Liver (tissue), 9 donors: ENCODE data around the gene SH3PXD2A. TPM values are rescaled to one million over a fixed set of nuclear protein-coding genes. Genes with fewer than 3 reads are reported as not detected.

Experiments
- DNase-seq: peaks from one replicate; pipeline ENCODE4 v3.0.0-alpha.2; 2017; ENCODE audit warnings: low spot score
- H3K27ac ChIP-seq, 2 donors: one replicate each; pipeline ENCODE4 v1.7.0; 2013; ENCODE audit warnings: inconsistent platforms in 2 of 2, low read length in 2 of 2, control low read depth in 1 of 2, low read depth in 1 of 2, mild to moderate bottlenecking in 1 of 2
- H3K27me3 ChIP-seq, 4 donors: one replicate each; pipeline versions ENCODE4 v1.6.1 to v1.7.0; 2013; ENCODE audit warnings: low read length in 3 of 4, inconsistent platforms in 1 of 4, mild to moderate bottlenecking in 1 of 4, moderate library complexity in 1 of 4; ENCODE audit not compliant: control insufficient read depth in 4 of 4, insufficient read depth in 4 of 4
- H3K36me3 ChIP-seq, 4 donors: one replicate each; pipeline versions ENCODE4 v1.6.1 to v1.7.0; 2013; ENCODE audit warnings: low read length in 3 of 4, mild to moderate bottlenecking in 3 of 4, low read depth in 1 of 4, moderate library complexity in 1 of 4; ENCODE audit not compliant: control insufficient read depth in 4 of 4, insufficient read depth in 3 of 4
- H3K4me1 ChIP-seq, 4 donors: one replicate each; pipeline versions ENCODE4 v1.6.1 to v1.7.0; 2013; ENCODE audit warnings: low read length in 3 of 4, mild to moderate bottlenecking in 3 of 4, moderate library complexity in 1 of 4; ENCODE audit not compliant: control insufficient read depth in 4 of 4, insufficient read depth in 4 of 4
- H3K4me3 ChIP-seq, 3 donors: one replicate each; pipeline versions ENCODE4 v1.6.1 to v1.7.0; 2013; ENCODE audit warnings: low read length in 3 of 3, control low read depth in 1 of 3, low read depth in 1 of 3, mild to moderate bottlenecking in 1 of 3
- H3K9ac ChIP-seq, 2 donors: one replicate each; pipeline ENCODE4 v1.7.0; 2013; ENCODE audit warnings: low read length in 2 of 2, mild to moderate bottlenecking in 2 of 2, moderate library complexity in 2 of 2, control low read depth in 1 of 2, low read depth in 1 of 2
- H3K9me3 ChIP-seq, 4 donors: one replicate each; pipeline versions ENCODE4 v1.6.1 to v1.7.0; 2013; ENCODE audit warnings: low read length in 3 of 4; ENCODE audit not compliant: control insufficient read depth in 4 of 4
- EGR1 ChIP-seq, 2 donors: IDR thresholded peaks; 2 replicates each; pipeline ENCODE4 v1.6.1; 2016 to 2018; ENCODE audit warnings: antibody characterized with exemption in 2 of 2, low read depth in 2 of 2
- FOXA1 ChIP-seq: IDR thresholded peaks from 2 replicates; pipeline ENCODE4 v1.6.1; 2016; ENCODE audit warnings: antibody characterized with exemption
- FOXA2 ChIP-seq: IDR thresholded peaks from 2 replicates; pipeline ENCODE4 v1.6.1; 2016; ENCODE audit warnings: antibody characterized with exemption
- HNF4A ChIP-seq, 2 donors: conservative IDR thresholded peaks; 2 replicates each; pipeline ENCODE4 v1.6.1; 2016; ENCODE audit warnings: antibody characterized with exemption in 2 of 2, mild to moderate bottlenecking in 2 of 2
- HNF4G ChIP-seq: IDR thresholded peaks from 2 replicates; pipeline ENCODE4 v1.6.1; 2016; ENCODE audit warnings: antibody characterized with exemption
- JUND ChIP-seq, 2 donors: IDR thresholded peaks; 2 replicates each; pipeline ENCODE4 v1.6.1; 2016; ENCODE audit warnings: antibody characterized with exemption in 2 of 2
- NR2F2 ChIP-seq: IDR thresholded peaks from 2 replicates; pipeline ENCODE4 v1.6.1; 2016; ENCODE audit warnings: antibody characterized with exemption
- RAD21 ChIP-seq, 2 donors: IDR thresholded peaks; 2 replicates each; pipeline ENCODE4 v1.6.1; 2016; ENCODE audit warnings: antibody characterized with exemption in 2 of 2, mild to moderate bottlenecking in 2 of 2
- RXRA ChIP-seq, 2 donors: IDR thresholded peaks; 2 replicates each; pipeline ENCODE4 v1.6.1; 2017 to 2018; ENCODE audit warnings: antibody characterized with exemption in 2 of 2, mild to moderate bottlenecking in 1 of 2
- SP1 ChIP-seq: IDR thresholded peaks from 2 replicates; pipeline ENCODE4 v1.6.1; 2018; ENCODE audit warnings: antibody characterized with exemption, mild to moderate bottlenecking
- TAF1 ChIP-seq: conservative IDR thresholded peaks from 2 replicates; pipeline ENCODE4 v1.6.1; 2016; ENCODE audit warnings: antibody characterized with exemption, mild to moderate bottlenecking
- WGBS: extraction: QIAGEN DNeasy Blood & Tissue Kit; methylation state at CpG from one replicate; pipeline ENCODE4 v1.1.7; 2013; 5-methylcytosine and 5-hydroxymethylcytosine counted together
- polyA plus RNA-seq, 2 donors: library from polyadenylated mRNA; stranded (reverse) in 1 of 2; unstranded in 1 of 2; fragments of 200-250 nt in 1 of 2; fragments of >200 nt in 1 of 2; fragmentation: Nextera tagmentation in 1 of 2; extraction: Ambion mirVana in 1 of 2; gene quantifications; one replicate each; pipeline versions ENCODE4 v1.2.1 to v1.2.3, GENCODE V29; 2013 to 2015
- total RNA-seq, 2 donors: library from RNA; depleted of rRNA; stranded (reverse); fragments of >200 nt; gene quantifications; one replicate each; pipeline ENCODE4 v1.2.3, GENCODE V29; 2014
- TF ChIP-seq, protein P1 (sequence below): IDR thresholded peaks from 2 replicates; pipeline ENCODE4 v1.6.1; 2016; ENCODE audit warnings: antibody characterized with exemption, mild to moderate bottlenecking
- TF ChIP-seq, protein P2 (sequence below): IDR thresholded peaks from 2 replicates; pipeline ENCODE4 v1.6.1; 2016; ENCODE audit warnings: antibody characterized with exemption
- TF ChIP-seq, protein P3 (sequence below): fragments of 150-350 bp; IDR thresholded peaks from 2 replicates; pipeline ENCODE4 v1.5.1; 2017; ENCODE audit warnings: improper control_type of control experiment, low read depth, low read length; ENCODE audit not compliant: missing input control
- donor health status: healthy.
- donor health status: healthy.
- donor health status: healthy.
- donor health status: healthy.
- donor health status: healthy.

SH3PXD2A gene
- total and polyA plus RNA-seq, 4 donors, result 0.82 to 5.5 (median 3.9) TPM

DNA sequence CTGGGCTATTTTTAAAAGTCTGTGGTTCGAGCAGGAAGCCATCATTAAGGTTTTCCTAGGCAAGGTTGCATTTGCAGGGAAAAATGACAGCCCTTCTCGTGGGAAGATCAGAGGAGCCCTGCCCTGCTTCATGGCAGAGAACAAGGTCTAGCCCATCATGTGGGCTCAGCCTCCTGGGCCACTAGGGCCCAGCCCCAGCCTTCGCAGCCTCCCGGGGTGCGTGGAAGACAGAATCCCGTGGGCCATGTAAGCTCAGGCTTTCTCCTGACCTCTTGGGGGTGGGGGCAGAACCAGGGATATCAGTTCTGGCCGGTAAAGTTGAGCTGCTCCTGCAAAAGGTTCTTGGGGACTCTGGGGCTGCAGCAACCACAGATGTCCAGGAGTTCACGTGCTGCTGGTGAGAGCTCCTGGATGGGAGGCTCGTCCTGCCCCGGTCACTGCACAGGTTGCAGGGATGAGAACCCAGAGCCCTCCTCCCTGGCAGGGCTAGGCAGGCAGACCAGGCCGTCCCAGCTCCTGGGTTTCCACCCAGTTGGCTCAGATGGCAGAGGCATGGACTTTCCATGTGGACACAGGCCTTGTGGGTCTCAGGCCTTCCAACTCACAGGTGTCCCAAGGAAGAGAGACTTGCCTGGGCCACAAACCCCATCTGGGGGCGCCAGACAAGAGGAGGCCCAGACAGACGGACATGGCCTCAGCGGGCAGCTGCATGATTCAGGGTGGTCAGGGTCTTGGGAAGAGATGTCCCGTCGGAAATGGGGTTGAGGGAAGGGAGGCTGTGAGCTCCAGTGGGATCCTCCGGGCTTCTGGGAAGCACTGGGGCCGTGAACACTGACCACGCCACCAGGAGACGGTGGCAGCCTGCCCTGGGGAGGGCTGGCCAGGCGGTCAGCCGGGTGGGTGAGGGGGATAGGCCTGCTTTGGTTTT lies 235.7 kb downstream of the SH3PXD2A start:
- peak overlapping the region in 1 of 2 donors; percentile 1 for H3K27ac ChIP-seq

DNA sequence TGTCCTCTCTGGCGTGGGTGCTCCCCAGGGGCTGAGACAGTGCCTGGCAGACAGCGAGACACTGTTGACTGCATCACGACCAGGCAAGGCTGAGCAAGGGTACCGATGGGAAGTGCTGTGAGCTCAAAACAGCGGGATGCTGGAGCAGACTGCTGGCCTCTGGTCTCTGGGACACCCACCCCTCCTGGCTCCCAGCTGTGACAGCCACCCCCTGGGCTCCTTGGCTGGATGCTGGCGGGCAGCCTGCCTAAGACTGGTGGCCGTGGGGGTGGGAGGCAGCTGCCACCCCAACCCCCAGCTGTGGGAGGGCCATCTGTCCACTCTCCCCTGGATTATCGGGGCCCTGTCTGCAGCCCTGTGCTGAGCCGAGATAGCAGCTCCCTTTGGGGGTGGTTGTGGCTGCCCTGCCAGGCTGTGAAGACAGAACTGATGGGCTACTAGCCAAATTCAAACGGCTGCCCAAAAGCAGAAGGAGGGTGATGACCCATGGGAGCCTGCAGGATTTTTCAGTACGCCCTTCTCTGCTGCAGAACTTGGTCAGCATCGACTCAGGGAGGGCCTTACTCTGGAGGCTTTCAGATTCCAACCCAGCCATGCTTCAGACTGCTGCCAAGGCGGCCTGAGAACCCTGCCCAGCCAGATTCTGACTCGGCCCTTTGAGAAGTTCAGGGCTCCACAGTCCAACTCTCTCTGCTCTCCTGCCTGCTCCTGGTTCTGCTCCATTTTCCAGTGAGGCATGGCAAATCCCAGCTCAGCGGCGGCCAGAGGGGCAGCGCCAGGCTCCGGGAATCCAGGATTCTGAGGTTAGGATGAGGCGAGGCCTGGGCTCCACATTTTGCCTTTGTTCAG lies 236.6 kb downstream of the SH3PXD2A start:
- H3K4me1 ChIP-seq, result peaks cover 20 to 55% (median 47%) of the 10 kb centered on the region in 4 donors
- H3K9ac ChIP-seq, result no peak overlapping the region
- TF ChIP-seq TAF1, result no peak
- TF ChIP-seq, protein P1, sequence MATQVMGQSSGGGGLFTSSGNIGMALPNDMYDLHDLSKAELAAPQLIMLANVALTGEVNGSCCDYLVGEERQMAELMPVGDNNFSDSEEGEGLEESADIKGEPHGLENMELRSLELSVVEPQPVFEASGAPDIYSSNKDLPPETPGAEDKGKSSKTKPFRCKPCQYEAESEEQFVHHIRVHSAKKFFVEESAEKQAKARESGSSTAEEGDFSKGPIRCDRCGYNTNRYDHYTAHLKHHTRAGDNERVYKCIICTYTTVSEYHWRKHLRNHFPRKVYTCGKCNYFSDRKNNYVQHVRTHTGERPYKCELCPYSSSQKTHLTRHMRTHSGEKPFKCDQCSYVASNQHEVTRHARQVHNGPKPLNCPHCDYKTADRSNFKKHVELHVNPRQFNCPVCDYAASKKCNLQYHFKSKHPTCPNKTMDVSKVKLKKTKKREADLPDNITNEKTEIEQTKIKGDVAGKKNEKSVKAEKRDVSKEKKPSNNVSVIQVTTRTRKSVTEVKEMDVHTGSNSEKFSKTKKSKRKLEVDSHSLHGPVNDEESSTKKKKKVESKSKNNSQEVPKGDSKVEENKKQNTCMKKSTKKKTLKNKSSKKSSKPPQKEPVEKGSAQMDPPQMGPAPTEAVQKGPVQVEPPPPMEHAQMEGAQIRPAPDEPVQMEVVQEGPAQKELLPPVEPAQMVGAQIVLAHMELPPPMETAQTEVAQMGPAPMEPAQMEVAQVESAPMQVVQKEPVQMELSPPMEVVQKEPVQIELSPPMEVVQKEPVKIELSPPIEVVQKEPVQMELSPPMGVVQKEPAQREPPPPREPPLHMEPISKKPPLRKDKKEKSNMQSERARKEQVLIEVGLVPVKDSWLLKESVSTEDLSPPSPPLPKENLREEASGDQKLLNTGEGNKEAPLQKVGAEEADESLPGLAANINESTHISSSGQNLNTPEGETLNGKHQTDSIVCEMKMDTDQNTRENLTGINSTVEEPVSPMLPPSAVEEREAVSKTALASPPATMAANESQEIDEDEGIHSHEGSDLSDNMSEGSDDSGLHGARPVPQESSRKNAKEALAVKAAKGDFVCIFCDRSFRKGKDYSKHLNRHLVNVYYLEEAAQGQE, result no peak
- no peak for TF ChIP-seq HNF4G
- TF ChIP-seq, protein P2, sequence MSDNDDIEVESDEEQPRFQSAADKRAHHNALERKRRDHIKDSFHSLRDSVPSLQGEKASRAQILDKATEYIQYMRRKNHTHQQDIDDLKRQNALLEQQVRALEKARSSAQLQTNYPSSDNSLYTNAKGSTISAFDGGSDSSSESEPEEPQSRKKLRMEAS, result no peak
- no peak for TF ChIP-seq RAD21 (IDR thresholded peaks at IDR 0.05)
- TF ChIP-seq, protein P3, sequence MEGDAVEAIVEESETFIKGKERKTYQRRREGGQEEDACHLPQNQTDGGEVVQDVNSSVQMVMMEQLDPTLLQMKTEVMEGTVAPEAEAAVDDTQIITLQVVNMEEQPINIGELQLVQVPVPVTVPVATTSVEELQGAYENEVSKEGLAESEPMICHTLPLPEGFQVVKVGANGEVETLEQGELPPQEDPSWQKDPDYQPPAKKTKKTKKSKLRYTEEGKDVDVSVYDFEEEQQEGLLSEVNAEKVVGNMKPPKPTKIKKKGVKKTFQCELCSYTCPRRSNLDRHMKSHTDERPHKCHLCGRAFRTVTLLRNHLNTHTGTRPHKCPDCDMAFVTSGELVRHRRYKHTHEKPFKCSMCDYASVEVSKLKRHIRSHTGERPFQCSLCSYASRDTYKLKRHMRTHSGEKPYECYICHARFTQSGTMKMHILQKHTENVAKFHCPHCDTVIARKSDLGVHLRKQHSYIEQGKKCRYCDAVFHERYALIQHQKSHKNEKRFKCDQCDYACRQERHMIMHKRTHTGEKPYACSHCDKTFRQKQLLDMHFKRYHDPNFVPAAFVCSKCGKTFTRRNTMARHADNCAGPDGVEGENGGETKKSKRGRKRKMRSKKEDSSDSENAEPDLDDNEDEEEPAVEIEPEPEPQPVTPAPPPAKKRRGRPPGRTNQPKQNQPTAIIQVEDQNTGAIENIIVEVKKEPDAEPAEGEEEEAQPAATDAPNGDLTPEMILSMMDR, result no peak
- peak; percentile 57 for TF ChIP-seq NR2F2
- TF ChIP-seq HNF4A (conservative IDR thresholded peaks at IDR 0.05), result no peak
- no peak for TF ChIP-seq SP1
- TF ChIP-seq RXRA (IDR thresholded peaks at IDR 0.05), result peak in 1 of 2 donors; percentile 31
- TF ChIP-seq FOXA2, result no peak
- TF ChIP-seq FOXA1, result no peak
- TF ChIP-seq JUND (IDR thresholded peaks at IDR 0.05), result no peak
- peaks cover 0 to 30% (median 12%) of the 10 kb centered on the region in 4 donors for H3K36me3 ChIP-seq
- H3K4me3 ChIP-seq, result no peak overlapping the region
- peak overlapping the region in 1 of 2 donors; percentile 1 for H3K27ac ChIP-seq
- DNase-seq, result peak; percentile 70
- H3K9me3 ChIP-seq, result no peaks in the 10 kb centered on the region
- 67% methylated on average over 19 of the region's 19 CpGs for whole genome bisulfite sequencing
- no peaks in the 10 kb centered on the region for H3K27me3 ChIP-seq

More for the DNA sequence above, 235.7 kb downstream of the SH3PXD2A start:
- no peak for DNase-seq
- Histone ChIP-seq H3K4me3 (no peak overlapping the region), H3K36me3 (peaks cover 0 to 39% (median 17%) of the 10 kb centered on the region in 4 donors), H3K9ac (no peak overlapping the region), H3K4me1 (peaks cover 20 to 55% (median 47%) of the 10 kb centered on the region in 4 donors), H3K9me3 (no peaks in the 10 kb centered on the region), H3K27me3 (no peaks in the 10 kb centered on the region)
- WGBS, result 88% methylated on average over 22 of the region's 22 CpGs
- TF ChIP-seq EGR1 (IDR thresholded peaks at IDR 0.05; ENCODE audit: low read depth in 2 of 2) (no peak), FOXA2 (no peak)
